HAP-1 (cell line): ENCODE measurements around the gene ZNF107.

Source experiments
- DNase-seq, 2 experiments: peaks; one replicate each; pipeline ENCODE4 v3.0.0-alpha.2; 2016 to 2020; ENCODE audit warnings: low spot score in 2 of 2
- H3K27me3 ChIP-seq: fragments of 250-450 bp; sonication (Bioruptor Pico); 2 replicates; pipeline ENCODE4 v1.5.1; 2020; ENCODE audit warnings: low read depth, mild to moderate bottlenecking, moderate library complexity
- H3K36me3 ChIP-seq: fragments of 250-450 bp; sonication (Bioruptor Pico); replicated peaks from 2 replicates; pipeline ENCODE4 v1.5.1; 2020; ENCODE audit warnings: mild to moderate bottlenecking
- H3K4me1 ChIP-seq: fragments of 250-450 bp; sonication (Bioruptor Pico); 2 replicates; pipeline ENCODE4 v1.5.1; 2020; ENCODE audit warnings: mild to moderate bottlenecking
- H3K4me3 ChIP-seq: fragments of 250-450 bp; sonication (Bioruptor Pico); 2 replicates; pipeline ENCODE4 v1.5.1; 2020; ENCODE audit warnings: mild to moderate bottlenecking, moderate library complexity
- H3K9me3 ChIP-seq: fragments of 250-450 bp; sonication (Bioruptor Pico); 2 replicates; pipeline ENCODE4 v1.5.1; 2020; ENCODE audit warnings: mild to moderate bottlenecking, moderate library complexity
- in situ Hi-C: fragments of 300-500 bp; cut with MboI; formaldehyde crosslinking; loops from 3 replicates; pipeline ENCODE4 v1.14.3; 2020; ENCODE audit warnings: low sequenced_read_pairs, inconsistent platforms, mixed read lengths

ZNF107 gene

DNA sequence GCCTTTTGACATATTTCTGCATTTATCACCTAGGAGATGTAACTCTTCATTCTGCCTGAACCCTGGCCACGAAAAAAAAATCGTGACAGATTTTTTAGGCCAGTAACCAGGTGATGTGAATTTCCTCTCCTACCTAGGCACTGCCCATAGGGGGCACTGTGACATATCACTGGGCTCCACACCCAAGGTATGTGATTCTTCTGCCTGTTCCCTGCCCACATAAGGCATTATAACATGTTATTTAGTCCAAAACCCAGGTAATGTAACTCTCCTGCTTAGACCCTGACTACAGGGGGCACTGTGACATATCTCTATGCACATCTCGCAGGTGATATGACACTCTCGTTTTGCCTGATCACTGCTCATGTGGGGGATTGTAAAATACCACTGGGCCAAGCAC is 29.5 kb upstream of the ZNF107 start:
- H3K27me3 ChIP-seq: no peaks in the 10 kb centered on the region
- no peaks in the 10 kb centered on the region for H3K36me3 ChIP-seq
- in situ Hi-C loops: no loop called here
- no peaks in the 10 kb centered on the region for H3K4me1 ChIP-seq
- no peaks in the 10 kb centered on the region for H3K9me3 ChIP-seq
- H3K4me3 ChIP-seq: no peak overlapping the region
- DNase-seq: peak in 1 of 2 experiments; percentile 9

DNA sequence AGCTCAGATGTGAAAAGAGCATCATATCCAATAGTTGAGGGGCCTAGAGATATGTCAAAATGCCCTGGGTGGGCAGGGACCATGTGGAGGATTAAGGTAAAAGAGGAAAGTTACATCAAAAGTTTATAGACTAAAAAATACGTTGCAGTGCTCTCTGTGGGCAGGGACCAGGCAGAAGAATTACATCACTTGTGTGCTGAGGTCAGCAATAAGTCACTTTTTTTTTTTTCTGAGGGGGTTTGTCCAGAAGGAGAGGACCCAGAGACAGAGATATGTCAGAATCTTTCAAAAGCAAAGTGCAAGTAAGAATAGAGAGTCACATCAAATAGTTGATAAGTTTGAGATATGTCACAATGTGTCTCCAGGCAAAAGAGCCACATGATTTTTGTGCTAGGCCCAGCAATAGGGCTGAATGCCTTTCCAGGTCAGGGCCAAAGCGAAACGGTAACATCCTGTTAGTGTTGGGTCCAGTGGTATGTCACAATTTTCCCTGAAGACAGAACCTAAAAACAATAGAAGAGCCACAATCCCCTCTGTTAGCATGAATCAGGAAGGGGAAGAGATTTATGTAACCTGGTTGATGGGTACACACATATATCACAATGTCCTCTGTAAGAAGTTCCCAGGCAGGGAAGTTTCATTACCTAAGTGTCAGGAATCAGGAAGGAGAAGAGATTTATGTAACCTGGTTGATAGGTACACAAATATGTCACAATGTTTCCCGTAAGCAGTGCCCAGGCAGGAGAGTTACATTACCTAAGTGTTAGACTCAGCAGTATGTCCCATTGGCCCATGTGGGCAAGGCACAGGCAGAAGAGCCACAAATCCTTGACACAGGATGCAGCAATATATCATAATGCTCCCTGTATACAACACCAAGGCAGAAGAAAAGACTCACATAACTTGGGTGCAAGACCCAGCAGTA is 28.1 kb upstream of the ZNF107 start:
- in situ Hi-C loops: no loop called here
- H3K4me1 ChIP-seq: no peaks in the 10 kb centered on the region
- H3K27me3 ChIP-seq: no peaks in the 10 kb centered on the region
- H3K9me3 ChIP-seq: no peaks in the 10 kb centered on the region
- H3K36me3 ChIP-seq: no peaks in the 10 kb centered on the region
- no peak for DNase-seq
- no peak overlapping the region for H3K4me3 ChIP-seq

DNA sequence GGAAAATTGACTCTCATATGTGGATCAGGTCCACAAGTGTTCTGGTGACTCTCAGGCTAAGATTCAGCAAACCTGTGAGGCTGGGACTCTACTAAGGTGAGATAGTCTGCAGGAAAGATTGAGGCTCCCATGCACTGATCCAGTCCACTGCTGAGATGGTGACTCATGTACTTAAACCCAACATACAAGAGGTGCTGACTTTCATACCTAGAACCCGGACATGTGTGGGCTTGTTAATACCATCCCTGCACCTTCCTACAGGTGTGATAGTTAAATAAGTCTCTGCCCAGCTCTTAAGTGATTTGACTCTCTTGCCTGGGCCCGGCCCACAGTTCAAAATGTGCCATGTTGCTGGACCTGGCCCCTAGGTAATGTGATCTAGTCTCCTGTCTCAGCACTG is 27.1 kb upstream of the ZNF107 start:
- Histone ChIP-seq H3K4me3 (no peak overlapping the region), H3K9me3 (no peaks in the 10 kb centered on the region), H3K27me3 (no peaks in the 10 kb centered on the region), H3K36me3 (no peaks in the 10 kb centered on the region), H3K4me1 (no peaks in the 10 kb centered on the region)
- no peak for DNase-seq
- in situ Hi-C loops: no loop called here

DNA sequence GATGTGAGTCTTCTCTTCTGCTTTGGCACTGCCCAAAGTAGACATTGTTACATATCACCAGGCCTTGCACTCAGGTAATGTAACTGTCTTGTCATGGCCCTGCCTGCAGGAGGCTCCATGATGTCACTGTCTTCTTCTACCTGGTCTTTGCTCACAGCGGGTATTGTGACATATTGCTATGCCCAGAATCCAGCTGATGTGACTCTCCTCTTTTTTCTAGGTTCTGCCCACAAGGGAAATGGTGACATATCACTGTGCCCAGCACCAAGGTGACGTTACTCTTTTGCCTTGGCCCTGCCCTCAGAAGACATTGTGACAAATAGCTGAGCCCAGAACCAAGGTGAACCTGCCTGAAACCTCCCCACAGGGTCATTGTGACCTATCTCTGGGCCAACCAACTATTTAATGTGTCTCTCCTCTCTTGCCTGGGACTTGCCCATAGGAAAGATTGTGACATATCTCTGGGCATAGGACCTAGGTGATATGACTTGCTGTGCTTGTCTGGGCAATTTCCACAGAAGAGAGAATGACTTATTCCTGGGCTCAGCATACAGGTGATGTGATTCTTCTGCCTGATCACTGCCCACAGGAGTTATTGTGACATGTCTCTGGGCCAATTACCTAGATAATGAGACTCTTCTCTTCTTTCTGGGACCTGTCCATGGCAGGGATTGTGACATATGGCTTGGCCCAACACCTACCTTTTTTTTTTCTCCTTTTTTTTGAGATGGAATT is 26.5 kb upstream of the ZNF107 start:
- Histone ChIP-seq H3K36me3 (no peaks in the 10 kb centered on the region), H3K27me3 (no peaks in the 10 kb centered on the region), H3K9me3 (no peaks in the 10 kb centered on the region), H3K4me1 (no peaks in the 10 kb centered on the region), H3K4me3 (no peak overlapping the region)
- DNase-seq: no peak
- in situ Hi-C loops: no loop called here

DNA sequence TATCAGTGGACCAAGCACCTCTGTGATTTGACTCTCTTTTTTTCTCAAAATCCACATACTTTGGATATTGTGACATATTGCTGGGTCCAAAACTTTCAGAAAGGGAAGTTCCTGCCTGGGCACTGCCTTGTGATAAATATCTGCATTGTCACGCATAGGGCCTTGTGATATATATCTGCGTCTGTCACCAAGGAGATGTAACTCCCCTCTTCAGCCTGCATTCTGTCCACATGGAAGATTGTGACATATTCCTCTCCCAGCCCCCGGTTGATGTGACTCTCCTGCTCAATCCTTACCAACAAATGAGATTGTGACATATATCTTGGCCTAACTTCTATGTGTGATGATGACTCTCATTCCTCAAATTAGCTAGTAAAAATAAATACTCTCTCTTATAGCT is 25.4 kb upstream of the ZNF107 start:
- Histone ChIP-seq H3K9me3 (no peaks in the 10 kb centered on the region), H3K27me3 (no peaks in the 10 kb centered on the region), H3K4me1 (no peaks in the 10 kb centered on the region), H3K36me3 (no peaks in the 10 kb centered on the region), H3K4me3 (no peak overlapping the region)
- in situ Hi-C loops: no loop called here
- DNase-seq: no peak

DNA sequence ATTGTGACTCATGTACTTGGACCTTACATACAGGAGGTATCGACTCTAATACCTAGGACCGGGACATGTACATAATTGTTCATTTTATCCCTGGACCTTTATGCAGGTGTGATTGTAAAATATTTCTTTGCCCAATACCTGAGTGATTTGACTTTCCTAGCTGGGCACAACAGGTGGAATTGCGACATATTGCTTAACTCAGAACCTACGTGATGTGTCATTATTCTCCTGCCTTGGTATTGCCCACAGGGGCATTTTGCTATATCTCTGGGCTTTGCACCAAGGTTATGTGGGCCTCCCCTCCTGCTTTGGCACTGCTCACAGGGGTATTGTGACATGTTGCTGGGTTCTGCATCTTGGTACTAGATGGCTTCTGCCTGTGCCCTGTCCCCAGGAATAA is 23.9 kb upstream of the ZNF107 start:
- no peaks in the 10 kb centered on the region for H3K9me3 ChIP-seq

DNA sequence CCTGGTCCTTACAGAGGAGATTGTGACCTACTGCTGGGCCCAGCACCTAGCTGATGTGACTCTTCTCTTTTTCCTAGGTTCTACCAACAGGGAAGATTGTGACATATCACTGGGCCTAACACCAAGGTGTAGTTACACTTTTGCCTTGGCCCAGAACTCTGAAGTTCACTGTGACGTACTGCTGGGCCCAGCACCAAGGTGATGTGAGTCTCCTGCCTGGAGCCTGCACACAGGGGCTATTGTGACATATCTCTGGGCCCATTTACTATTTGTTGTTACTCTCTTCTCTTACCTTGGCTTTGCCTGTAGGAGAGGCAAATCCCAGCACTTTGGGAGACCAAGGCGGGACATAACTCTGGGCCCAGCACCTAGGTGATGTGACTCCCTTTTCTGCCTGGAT is 23.1 kb upstream of the ZNF107 start:
- H3K27me3 ChIP-seq: no peaks in the 10 kb centered on the region
- no peaks in the 10 kb centered on the region for H3K9me3 ChIP-seq
- no peaks in the 10 kb centered on the region for H3K4me1 ChIP-seq
- in situ Hi-C loops: no loop called here
- DNase-seq: no peak
- no peaks in the 10 kb centered on the region for H3K36me3 ChIP-seq
- no peak overlapping the region for H3K4me3 ChIP-seq

More for the DNA sequence above, 23.9 kb upstream of the ZNF107 start:
- in situ Hi-C loops: no loop called here
- Histone ChIP-seq H3K36me3 (no peaks in the 10 kb centered on the region), H3K4me1 (no peaks in the 10 kb centered on the region), H3K4me3 (no peak overlapping the region), H3K27me3 (no peaks in the 10 kb centered on the region)
- DNase-seq: no peak

DNA sequence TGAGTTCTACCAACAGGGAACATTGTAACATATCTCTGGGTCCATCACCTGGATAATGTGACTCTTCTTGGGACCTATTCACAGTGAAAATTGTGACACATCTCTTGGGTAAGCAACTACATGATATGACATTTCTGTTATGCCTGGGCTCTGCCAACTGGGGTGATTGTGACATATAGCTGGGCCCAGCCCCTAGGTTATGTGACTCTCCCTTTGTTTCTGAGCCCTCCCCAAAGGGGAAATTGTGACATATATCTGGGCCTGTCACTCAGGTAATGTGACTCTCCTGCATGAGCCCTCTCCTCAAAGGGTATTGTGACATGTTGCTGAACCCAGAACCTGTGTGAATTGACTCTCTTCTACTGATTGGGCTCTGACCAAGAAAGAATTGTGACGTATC is 22.4 kb upstream of the ZNF107 start:
- no peaks in the 10 kb centered on the region for H3K27me3 ChIP-seq
- in situ Hi-C loops: no loop called here
- DNase-seq: no peak
- no peaks in the 10 kb centered on the region for H3K9me3 ChIP-seq
- no peak overlapping the region for H3K4me3 ChIP-seq
- H3K4me1 ChIP-seq: no peaks in the 10 kb centered on the region
- H3K36me3 ChIP-seq: no peaks in the 10 kb centered on the region

DNA sequence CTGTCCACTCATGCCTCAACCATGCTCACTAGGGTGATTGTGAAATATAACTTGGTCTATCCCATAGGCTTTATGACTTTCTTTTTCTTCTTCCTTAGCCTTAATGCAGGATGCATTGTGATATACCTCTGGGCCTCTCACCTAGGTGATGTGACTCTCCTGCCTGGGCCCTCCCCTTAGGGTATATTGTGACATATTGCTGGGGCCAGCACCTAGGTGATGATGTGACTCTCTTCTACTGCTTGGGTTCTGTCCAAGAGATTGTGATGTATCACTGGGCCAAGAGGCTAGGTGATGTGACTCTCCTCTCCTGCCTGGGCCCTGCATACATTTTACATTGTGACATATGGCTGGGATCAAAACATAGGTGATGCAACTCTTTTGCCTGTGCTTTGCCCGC is 14.7 kb upstream of the ZNF107 start:
- in situ Hi-C loops: no loop called here
- Histone ChIP-seq H3K9me3 (no peaks in the 10 kb centered on the region), H3K4me3 (no peak overlapping the region), H3K36me3 (no peaks in the 10 kb centered on the region), H3K27me3 (no peaks in the 10 kb centered on the region), H3K4me1 (no peaks in the 10 kb centered on the region)
- DNase-seq: no peak

DNA sequence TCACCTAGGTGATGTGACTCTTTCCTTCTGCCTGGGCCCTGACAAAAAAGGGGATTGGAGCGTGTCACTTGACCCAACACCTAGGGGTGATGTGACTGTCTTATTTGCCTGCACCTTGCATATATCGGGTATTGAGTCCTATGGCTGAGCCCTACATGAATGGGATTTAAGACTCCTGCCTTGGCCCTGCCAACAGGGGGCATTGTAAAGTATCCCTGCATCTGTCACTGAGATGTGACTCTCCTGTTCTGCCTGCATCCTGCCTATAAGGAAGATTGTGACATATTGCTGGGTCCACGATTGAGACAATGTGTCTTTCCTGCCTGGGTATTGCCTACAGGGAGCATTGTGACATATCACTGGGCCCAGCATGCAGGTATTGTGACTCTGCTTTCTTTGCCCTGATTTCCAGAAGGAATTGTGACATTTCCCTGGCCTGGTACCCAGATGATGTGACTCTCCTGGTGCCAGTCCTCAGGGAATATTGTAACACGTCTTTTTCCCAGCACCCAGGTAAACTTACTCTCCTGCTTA is 14.2 kb upstream of the ZNF107 start:
- no peaks in the 10 kb centered on the region for H3K36me3 ChIP-seq
- DNase-seq: no peak
- in situ Hi-C loops: no loop called here
- H3K27me3 ChIP-seq: no peaks in the 10 kb centered on the region
- no peaks in the 10 kb centered on the region for H3K4me1 ChIP-seq
- H3K9me3 ChIP-seq: no peaks in the 10 kb centered on the region
- no peak overlapping the region for H3K4me3 ChIP-seq

DNA sequence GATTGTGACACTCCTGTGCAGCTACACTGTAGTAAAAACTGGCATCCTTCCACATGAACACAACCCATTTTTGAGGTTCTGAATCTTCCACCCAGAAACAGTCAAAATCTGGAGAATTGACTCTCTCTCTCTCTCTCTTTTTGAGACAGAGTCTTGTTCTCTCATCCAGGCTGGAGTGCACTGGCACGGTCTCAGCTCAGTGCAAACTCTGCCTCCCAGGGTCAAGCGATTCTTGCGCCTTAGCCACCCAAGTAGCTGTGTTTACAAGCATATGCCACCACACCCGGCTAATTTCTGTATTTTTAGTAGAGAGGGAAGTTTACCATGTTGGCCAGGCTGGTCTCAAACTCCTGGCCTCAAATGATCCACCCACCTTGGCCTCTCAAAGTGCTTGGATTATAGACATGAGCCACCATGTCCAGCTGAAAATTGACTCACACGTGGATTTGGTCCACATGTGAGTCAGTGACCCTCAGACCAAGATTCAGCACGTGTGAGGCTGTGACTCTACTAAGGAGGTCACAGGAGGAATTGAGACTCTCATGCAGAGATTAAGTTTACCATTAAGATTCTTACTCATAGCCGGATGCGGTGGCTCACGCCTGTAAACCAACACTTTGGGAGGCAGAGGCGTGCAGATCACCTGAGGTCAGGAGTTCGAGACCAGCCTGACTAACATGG is 12.1 kb upstream of the ZNF107 start:
- Histone ChIP-seq H3K4me3 (no peak overlapping the region), H3K9me3 (no peaks in the 10 kb centered on the region), H3K4me1 (no peaks in the 10 kb centered on the region), H3K36me3 (no peaks in the 10 kb centered on the region), H3K27me3 (no peaks in the 10 kb centered on the region)
- DNase-seq: no peak
- in situ Hi-C loops: no loop called here

DNA sequence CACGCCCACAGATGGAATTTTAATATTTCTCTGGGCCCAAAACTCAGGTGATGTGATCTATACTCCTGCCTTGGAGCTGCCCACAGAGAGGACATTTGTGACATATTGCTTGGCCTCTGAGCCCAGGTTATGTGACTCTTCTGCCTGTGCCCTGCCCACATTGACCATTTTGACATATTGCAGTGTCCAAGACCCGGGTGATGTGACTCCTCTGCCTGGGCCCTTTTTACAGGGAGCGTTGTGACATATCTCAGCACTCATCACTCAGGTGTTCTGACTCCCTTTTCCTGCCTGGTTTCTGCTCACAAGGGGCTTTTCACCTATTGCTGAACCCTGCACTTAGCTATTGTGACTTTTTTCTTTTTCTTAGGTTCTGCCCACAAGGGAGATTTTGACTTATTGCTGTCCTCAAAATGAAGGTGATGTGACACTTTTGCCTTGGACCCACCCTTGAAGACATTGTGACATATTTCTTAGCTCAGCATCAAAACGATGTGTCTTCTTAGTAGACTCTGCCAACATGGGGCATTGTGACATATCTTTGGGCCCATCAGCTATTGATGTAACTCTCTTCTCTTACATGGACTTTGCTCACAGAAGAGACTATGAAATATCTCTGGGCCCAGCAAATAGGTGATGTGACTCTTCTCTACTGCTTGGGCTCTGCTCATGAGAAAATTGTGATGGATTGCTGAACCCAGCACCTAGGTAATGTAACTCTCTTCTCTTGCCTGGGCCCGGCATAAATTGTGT is 11.0 kb upstream of the ZNF107 start:
- no peaks in the 10 kb centered on the region for H3K9me3 ChIP-seq
- in situ Hi-C loops: no loop called here

DNA sequence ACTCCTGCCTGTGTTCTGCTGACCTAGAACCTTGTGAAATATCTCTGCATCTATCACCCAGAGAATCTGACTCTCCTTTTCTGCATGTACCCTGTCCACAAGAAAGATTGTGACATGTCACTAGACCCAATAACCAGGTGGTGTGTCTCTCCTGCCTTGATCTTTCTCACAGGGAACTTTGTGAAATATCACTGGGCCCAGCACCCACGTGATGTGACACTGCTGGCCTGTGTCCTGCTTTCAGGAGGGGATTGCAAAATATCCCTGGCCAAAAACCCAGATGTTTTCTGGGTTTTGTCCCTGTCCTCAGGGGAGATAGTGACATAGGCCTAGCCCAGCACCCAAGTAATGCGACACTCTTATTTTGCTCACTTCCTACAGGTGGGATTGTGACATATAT is 10.1 kb upstream of the ZNF107 start:
- in situ Hi-C loops: no loop called here
- Histone ChIP-seq H3K27me3 (no peaks in the 10 kb centered on the region), H3K4me1 (no peaks in the 10 kb centered on the region), H3K9me3 (no peaks in the 10 kb centered on the region), H3K36me3 (no peaks in the 10 kb centered on the region), H3K4me3 (no peak overlapping the region)
- DNase-seq: no peak

More for the DNA sequence above, 11.0 kb upstream of the ZNF107 start:
- H3K36me3 ChIP-seq: no peaks in the 10 kb centered on the region
- H3K27me3 ChIP-seq: no peaks in the 10 kb centered on the region
- H3K4me3 ChIP-seq: no peak overlapping the region
- H3K4me1 ChIP-seq: no peaks in the 10 kb centered on the region
- no peak for DNase-seq
